Measurements from ENCODE around the gene ADAMTS13.

Gene ADAMTS13

DNA sequence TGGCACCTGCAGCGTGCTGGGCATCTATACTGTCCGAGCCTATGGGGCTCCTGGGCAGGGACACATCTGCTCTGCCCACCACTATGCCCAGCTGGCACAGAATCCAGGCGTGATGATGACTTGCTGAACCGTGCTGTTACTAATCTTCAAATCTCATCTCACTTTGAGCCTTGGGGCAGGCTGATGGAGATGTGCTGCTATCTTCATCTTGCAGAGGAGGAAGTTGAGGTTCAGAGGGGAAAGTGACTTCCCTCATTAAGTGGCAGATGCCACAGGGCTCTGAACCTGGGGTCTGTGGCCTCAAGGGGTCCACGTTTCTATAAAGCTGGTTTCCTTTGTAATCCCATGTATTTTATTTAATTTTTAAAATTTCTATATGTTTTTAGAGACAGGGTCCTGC, 52.0 kb downstream of the ADAMTS13 start:
- DNase-seq, result peak; percentile 18

DNA sequence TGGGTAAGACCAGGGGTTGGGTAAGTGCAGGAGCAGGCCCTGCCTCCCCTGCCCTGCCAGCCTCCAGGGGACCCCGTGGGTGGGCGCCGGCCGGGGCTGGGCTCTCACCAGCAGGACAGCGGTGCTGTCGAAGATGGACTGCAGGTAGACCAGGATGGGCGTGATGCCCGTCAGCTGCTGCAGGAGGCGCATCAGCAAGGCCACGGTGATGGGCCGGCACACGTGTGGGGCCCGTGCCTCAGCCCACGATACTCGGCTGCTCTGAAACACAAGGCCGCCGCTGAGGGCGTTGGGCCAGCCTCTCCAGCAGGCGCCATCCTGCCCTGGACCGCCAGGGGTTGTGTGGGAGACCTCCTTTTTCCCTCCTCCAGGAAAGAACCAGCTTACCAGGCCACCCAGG, 52.7 kb downstream of the ADAMTS13 start:
- no peak for DNase-seq

DNA sequence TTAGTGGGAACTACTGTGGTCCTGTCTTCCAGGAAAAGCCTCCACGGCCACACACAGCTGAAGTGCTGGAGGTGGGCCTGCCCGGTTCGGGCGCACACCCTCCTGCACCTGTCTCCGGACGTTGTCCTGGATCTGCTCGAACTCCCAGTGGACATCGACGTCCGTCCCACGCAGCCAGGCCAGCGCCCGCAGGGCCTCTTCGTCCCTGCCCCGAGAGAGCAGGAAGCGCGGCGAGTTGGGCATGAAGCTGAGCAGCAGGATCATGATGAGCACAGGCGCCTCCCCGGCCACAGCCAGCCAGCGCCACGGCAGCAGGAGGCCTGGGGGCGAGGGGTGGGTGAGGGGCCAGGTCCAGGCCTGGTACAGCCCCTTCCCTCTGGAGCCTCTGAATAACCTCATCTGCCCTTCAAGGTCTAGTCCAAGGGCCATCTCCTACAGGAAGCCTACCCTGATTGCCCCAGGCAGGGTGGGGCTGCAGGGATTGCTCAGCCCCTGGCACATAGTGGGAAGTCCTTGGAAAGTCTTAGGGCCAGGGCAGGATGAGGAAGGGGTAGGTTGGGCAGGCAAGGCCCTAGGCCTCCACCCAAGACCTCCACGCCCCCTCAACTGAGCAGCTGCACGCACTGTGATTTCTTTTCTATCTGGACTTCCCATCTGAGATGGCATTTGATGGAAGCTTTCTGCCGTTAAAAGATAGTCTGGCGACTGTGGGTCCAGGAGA, 53.3 kb downstream of the ADAMTS13 start:
- DNase-seq, result no peak

DNA sequence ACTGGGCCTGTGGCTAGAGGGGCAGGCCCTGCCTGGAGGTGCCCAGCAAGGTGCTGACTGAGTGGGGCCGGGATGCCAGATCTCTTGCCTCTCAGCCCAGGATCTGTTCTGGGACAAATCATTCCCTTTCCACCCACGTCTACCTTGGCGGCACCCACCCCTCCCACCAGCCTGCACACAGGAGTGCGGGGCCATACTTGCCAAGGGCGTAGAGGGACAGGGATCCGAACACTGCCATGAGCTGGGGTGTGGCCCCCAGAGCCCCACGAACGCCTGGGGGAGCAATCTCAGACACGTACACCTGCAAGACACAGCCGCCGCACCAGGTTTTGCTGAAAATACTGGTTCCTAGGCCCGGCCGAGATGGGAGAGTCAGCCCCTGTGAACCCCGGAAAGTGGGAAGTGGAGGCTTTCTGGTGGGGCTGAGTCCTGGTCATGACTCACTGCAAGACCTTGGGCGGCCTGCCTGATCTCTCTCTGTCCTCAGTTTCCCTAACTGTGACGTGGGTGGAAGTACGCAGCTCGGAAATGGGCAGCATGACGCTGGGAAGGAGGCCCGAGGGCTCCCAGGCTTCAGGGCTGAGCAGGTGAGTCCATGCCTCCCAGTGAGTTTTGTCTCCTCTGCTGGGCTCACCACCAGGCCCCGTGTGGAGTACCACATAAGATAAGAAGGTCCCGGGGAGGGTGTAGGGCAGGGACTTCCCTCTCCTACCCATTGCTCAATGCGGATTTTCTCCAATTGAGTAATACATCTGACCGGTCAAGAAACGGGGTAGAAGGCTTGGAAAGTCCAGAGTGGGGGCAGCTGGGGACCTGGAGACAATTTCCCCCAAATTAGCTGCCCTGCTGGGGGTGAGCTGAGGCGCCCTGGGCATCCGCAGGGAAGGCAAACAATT, 54.1 kb downstream of the ADAMTS13 start:
- DNase-seq, result peak; percentile 61

DNA sequence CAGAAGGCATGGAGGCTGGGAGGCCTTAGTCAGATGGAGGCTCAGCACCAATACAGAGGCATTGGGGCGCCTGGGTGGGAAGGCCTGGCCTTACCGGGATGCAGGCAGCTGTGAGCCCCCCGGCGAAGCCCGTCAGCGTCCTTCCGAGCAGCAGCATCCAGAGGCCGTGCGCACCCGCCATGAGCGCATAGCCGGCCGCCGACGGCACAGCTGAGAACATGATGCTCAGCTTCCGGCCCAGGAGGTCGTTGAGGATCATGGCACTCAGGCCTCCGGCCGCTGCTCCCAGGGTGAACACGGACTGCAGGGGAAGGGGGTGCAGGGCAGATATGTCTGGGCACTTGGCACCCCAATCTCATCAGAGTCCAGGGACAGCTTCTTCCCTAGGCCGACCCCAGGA, 54.8 kb downstream of the ADAMTS13 start:
- DNase-seq, result no peak

DNA sequence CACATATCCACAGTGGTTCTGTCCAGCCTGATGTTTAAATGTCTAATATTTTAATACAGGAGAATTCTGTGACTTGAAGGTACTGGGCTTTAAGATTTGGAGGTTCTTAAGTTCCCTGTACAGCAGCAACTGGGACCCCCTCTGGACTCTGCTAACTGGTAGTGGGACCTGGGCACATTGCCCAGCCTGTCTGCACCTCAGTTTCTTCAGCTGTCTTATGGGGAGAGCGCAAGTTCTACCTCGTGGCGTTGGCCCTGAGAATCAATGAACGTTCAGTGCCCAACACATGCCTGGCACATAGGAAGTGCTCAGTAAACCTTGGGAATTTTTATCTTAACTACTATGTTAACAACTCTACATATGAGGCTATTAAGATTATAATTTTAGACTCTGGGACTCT, 55.3 kb downstream of the ADAMTS13 start:
- DNase-seq, result no peak

DNA sequence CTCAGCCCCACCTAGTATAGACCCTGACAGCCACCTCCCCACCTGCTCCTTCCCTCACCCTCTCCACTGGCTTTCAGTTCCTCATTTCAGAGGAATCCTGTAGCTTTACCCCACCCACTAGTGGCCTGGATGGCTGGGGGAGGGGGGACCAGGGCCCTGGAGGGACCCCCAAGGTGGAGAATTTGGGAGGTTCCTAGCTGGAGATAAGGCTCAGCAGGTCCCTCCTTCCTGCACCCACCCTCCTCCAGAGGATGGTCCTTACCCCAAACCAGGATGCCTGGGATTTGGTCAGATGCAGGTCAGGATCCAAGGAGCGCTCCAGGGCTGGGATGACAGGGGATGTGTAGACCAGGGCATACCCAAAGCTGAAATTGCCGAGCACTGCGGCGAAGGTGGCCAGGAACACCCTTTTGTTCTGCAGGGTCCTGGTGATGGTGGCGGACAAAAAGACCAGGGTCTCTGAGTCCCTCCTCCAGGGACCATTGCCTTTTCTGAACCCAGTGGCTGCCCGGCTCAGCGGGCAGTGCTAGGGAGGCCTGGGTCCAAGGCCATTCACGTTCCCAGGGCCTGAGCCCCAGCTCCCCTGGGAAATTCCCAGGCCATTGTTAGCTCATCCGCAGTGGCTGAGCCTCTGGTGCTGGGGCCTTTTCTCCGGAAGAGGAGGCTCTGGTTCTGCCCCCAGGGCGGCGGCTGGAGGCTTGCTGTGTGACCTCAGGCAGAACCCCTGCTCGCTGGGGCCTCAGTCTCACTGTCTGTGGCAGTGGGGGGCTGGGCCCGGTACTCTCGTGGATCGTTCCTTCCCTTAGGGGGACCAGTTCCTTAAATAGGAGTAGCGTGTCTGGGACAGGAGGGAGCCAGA, 56.1 kb downstream of the ADAMTS13 start:
- peak; percentile 43 for DNase-seq

DNA sequence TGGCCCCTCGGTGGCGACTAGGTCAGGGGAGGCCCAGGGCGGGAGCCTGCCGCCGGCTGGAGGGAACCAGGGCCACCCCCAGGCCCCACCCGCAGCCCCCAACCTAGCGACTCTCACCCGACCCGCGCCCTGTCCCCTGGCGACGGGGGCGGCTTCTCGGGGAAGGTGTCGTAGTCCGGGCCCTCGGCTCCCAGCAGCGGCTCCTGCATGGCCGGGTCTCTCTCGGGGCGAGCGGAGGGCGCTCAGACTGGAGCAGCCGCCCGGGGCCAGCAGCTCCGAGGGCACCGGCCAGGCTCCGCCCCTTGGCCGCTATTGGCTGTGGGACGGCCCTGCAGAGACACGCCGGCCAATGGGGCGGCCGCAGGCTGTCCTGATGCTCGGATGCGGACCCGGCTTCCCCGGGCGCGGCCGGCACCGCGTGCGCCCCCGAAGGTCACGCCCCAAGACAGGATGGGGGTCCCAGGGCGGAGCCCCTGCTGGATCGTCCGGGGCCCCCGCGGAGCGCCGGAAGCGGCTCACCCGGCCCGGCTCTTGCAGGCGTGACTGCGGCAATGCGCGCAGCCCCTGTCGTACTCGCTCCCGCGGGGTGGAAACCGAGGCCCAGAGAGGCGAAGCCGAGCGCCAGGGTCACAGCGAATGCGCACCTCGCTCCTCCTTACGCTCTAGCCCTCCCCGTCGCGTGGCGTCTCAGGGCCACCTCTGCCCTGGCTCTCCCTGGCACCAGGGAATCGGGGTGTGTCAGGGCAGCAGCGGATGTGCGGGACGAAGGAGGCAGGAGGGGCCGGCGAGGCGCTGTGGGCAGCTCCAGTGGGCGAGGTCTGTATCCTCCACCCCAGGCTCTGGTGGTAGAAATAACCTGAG, 56.9 kb downstream of the ADAMTS13 start, which contains the start of gene SLC2A6:
Gene SLC2A6, minus strand, starts transcription at position 249 of the 861 bp plus-strand sequence. Its CDS starts 40 bp downstream, at position 209.
- DNase-seq, result peak; percentile 85

DNA sequence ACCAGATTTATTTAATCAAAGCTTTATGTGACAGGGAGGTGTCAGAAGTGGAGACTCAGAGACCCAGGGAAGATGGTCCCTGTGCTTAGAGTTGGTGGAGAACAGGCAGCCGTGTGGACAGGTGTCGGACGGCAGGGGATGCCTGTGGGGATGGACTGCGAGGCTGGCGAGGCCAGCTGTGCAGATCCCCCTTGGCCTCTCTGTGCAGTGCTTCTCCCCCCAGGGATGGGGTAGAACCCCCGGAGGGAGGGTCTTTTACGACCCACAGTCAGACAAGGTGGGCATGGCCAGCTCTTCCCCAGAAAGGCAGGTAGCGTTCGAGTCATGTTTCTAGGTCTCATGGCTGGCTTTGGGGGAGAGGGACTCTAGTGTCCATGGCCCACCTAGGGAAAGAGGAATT, 61.4 kb downstream of the ADAMTS13 start:
- DNase-seq, result no peak

DNA sequence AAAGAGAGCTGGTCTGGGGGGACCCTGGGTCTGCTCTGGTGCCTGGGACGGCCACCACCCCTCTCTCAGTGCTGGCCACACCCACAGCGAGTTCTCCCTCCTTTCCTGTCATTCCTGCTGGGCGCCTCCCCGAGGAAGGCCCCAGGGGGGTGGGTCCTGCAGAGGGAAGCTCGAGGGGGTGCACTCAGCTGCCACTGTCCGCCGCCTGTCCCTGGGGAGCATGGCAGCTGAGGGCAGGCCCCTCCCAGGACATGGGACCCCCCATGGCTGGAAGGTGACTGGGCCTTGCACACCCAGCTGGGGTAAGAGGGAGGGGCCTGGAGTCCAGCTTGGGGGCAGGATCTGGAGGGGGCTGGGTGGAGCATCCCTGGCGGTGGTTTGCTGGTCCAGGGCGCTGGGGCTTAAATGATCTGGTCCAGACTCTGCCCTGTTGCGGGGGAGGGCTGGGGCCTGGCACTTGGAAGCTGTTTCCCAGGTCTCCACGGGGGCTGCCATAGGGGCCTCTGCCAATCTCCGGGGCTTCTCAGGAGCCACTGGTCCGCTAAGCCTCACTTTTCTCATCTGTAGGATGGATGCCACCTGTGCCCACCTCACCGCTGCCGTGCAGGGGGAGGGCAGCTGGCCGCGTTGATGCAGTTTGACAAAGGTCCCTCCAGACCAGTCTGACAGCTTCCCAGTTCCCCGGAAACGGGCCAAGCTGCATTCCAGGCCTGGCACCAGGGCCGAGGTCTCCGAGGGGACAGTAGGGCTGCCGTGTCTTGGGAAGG, 62.7 kb downstream of the ADAMTS13 start:
- DNase-seq, result no peak

DNA sequence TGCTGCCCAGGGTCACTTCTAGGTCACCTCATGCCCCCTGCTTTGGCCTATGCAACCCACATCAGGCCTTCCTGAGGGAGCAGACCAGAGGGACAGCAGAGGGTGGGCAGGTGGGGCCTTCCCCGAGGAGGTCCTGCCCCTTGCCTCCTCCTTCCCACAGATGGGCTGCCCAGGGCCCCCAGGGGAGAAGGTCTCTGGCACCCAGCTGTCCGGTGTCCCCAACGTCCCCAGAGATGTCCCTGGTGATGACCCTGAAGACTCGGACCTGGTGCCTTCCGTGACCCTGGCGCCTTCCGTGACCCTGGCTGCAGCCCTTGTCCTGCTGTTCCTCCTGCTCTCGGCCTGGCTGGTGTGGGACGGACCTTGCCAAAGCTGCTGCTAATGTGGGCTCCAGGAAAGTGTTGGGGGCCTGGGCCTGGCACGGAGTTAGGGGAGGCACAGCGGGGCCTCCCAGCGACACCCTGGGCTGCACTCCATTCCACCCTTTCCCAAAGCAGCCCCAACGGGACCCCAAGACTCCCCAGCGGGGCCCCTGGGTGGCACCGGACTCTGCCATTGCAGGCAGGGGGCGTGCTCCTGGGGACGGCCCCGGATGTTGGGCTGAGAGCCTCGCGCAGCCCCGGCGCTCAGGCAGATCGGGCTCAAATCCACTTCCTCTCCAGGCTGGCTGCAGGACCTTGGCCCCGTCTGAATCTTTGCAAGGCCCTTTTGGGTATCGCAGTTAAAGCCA, 63.5 kb downstream of the ADAMTS13 start:
- no peak for DNase-seq

DNA sequence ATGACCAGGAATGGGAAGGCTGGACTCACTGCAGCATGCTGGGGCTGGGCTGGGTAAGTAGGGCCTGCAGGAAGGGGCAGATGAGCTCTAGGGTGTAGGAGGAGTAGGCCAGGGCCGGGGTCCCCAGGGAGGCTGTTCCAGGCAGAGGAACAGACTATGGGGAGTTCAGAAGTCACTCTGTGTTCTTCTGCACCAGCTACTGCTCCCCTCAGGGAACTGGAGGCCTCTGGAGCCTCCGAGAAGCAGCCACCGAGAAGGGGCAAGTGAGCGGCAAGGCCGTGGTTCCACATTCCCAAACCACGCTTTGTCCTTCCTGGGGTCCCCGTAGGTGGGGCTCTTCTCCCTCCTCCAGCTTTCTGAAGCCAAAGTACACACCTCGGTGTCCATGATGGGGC, 65.2 kb downstream of the ADAMTS13 start:
- no peak for DNase-seq

DNA sequence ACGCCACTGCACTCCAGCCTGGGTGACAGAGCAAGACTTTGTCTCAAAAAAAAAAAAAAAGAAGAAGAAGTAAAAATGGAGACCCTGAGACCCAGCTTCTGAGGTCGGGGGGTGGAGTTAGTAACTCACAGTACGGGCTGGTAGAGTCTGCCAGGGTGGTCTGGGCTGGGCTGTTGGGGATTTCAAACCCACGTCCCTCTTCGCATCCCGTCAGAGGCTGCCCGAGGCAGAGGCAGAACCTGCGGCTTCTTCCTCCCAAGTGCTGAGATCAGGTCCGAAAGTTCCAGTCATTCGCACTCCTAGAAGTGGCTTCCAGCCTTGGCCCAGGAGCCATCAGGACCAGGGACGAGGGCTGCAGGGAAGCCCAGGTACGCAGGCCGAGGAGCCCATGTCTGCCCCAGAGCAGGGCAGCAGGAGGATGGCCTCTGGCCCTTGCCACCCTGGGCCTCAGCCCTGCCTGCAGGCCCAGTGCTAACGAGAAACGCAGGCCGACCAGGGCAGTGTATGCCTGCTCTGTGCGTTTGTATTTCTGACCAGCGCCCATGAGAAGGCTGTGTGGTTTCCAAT, 66.6 kb downstream of the ADAMTS13 start:
- DNase-seq, result no peak

DNA sequence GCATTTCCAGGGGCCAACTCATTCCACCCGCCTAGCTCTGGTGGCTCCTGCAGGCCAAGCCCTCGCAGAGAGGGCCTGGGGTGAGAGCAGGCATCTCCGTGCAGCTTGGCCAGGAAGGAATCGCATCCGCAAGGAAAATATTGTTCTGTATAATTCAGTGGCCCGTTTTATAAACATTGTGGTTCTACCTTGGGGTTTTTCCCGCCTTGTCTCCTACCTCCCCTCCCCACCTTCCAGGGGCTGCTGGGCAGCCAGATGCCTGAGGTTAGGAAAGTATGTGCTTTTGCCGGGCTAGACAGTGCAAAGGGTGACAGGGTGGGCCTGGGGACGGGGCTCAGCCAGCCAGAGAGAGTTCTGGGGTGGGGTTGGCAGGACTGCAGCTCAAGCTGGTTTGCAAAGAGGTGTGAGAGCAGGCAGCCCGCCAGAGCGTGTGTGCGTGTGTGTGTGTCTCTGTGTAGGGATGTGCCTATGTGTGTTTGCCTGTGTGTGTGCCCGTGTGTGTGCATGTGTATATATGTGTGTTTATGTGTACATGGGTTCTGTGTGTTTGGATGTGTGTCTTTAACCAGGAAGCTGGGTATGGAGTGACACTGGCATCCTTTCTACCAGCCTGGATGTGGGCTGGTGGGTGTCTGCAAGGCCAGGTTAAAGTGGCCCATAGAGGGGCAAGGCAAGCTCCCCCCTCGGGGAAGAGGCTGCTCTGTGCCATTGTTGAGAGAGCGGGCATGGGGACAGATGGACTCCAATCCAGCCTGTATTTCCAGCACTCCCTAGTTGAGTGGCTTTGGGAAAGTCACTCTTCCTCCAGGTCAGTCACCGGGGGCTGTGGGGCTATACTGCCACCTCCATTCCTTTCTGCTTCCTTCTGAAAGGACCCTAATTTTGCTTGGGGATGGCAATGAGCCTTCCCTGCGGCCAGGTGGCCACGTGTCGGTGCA, 67.4 kb downstream of the ADAMTS13 start:
- DNase-seq, result no peak

DNA sequence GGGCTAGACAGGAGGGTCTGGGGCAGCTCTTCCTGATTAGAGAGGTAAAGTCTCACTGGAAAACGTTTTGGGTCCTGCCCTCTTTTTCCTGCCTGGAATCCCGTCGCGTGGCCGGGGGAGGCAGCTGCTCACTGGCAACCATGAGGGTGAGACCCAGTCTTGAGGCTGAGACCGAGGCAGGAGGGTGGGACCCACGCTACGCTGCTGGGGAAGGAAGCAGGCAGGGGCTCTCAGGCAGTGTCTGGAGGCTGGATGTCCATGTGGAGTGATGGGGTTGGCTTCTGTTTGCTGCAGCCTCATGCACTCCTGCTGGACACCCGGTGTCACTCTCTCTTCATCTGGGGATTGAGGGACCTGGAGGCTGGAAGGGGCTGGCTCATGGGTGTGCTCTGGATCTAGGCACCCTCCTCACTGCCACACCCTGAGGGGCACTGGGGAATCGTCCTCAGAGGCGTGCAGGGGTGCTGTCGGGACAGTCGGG, 68.1 kb downstream of the ADAMTS13 start:
- DNase-seq, result no peak

DNA sequence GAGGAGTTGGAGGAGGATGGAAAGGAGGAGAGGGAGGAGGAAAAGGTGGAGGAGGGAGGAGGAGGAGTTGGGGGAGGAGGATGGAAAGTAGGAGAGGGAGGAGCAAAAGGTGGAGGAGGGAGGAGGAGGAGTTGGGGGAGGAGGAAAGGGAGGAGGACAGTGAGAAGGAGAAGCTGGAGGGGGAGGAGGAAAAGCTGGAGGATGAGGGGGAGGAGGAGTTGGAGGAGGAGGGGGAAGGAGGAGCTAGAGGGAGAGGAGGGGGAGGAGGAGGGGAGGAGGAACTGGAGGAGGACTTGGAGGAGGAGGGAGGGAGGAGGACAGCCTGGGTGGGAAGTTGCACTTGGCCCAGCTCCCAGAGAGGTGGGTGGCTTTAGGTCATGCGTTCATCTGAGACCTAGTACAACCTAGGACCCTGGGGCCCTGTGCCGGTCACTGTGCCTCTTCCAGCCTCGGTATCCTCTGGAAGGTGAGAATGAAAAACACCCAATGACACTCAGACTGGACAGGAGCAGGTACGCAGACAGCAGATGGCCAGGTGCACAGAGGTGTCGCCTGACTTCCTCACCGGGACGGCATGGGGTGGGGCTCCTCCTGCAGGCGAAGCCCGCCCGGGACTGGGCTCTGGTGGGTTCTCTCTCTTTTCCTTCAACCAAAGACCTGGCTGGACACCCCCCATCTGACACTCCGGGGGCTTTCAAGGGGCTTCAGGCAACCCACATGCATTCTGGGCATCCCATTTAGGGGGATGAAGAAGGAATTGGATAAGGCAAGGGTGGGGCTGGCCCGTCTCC, 68.9 kb downstream of the ADAMTS13 start:
- DNase-seq, result no peak

DNA sequence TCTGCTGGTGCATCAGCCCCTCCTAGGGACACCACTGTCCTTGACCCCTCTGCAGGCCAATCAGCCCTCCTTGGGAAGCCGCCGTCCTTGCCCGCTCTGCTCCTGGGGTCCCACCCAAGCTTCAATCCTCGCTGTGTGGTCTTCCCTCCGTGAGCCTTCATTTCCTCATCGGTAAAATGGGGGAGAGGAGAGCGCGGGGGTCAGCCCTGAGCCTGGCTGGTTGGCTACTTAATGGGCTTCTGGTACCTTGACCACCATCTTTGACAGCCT, 69.4 kb downstream of the ADAMTS13 start:
- DNase-seq, result no peak

All from CD4-positive, alpha-beta T cell treated with Interferon gamma for 1 hour (primary cell).